SK-N-MC (cell line): ENCODE measurements around the gene LONRF2.

Source experiments
- EZH2 ChIP-seq: fragments of 200-600 bp; sonication (generic); IDR thresholded peaks from one replicate; pipeline ENCODE4 v1.6.1; 2017; ENCODE audit warnings: antibody characterized with exemption
- POLR2AphosphoS5 ChIP-seq: IDR thresholded peaks from 2 replicates; pipeline ENCODE4 v1.6.1; 2012; ENCODE audit warnings: mild to moderate bottlenecking, low read depth, low read length, borderline replicate concordance

DNA sequence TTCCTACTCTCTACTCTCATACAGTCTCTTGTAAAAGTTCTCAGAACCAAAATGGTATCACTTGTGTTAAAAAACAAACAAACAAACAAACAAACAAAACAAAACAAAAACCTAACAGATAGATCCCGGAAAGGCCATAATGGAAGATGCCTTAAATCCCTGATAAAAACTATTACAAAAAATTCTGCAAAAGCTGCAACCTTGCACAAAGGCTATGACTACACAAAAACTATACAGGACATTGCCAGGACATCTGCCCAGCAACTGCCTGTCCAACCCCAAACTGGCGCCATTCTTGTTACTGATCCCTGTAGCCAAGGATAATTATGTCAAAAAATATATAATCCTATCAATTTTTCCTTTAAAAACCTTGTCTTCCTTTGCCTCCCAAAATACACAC is 36.3 kb upstream of the LONRF2 start:
- TF ChIP-seq EZH2 (no peak), POLR2AphosphoS5 (no peak)
